ENCODE data around the gene RPL29. TPM values are rescaled to one million over a fixed set of nuclear protein-coding genes. Genes with fewer than 3 reads are reported as not detected.

RPL29 gene
- total RNA-seq, 6 donors from 2014 or later: 306 to 1,159 (median 770) TPM

GRCh38 chr3:51971350-51971749 is 24.3 kb downstream of the RPL29 start:
- Histone ChIP-seq H3K4me3 (no peak overlapping the region), H3K27ac (no peak overlapping the region), H3K4me1 (peaks cover 30 to 68% (median 46%) of the 10 kb centered on the region in 4 donors), H3K36me3 (no peaks in the 10 kb centered on the region), H3K27me3 (peaks cover 0 to 4% (median 0%) of the 10 kb centered on the region in 4 donors), H3K9me3 (no peaks in the 10 kb centered on the region)
- WGBS, 2 donors: 96% methylated on average over 5 of the region's 11 CpGs; no CpG with 5 or more reads in 1 of the 2 donors
- TF ChIP-seq POLR2A (IDR thresholded peaks at IDR 0.05) (no peak), POLR2AphosphoS5 (IDR thresholded peaks at IDR 0.05) (no peak), CTCF (IDR thresholded peaks at IDR 0.05) (no peak), EP300 (IDR thresholded peaks at IDR 0.05) (no peak)
- ATAC-seq (ENCODE audit: low FRiP score in 2 of 2) (no peak), DNase-seq (no peak)

DNA sequence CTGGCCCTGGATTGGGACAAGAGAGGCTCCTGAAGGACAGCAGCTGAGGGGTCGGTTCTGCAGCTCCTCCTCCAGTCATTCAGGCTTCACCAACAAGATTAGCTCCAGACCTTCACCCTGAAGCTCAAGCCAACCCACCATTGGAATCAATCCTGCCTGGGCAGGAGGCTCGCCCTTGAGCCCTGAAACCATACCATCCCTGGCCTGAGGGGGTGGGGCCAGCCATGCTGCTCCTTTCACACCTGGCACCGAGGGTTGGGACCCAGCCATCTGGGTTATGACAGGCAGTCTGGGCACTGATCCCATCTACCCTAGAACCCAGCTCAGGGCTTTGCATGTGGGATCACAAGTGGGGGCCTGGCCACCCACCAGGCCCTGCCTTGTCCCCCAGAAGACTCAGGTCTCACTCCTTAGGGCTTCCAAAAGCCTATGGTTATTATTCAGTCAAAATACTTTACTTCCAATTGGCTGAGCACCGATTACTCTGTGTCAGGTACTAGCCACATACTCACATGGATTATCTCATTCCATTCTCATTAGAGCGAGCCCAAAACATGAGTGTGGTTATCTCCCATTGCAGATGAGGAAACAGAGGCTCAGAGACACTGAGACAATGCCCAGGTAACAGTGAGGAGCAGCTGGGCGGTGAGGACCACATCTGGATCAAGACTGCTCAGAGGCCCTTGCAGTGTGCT is 24.9 kb downstream of the RPL29 start:
- H3K4me3 ChIP-seq: no peak overlapping the region
- peaks cover 0 to 4% (median 0%) of the 10 kb centered on the region in 4 donors for H3K27me3 ChIP-seq
- no peak for ATAC-seq (ENCODE audit: low FRiP score in 2 of 2)
- no peaks in the 10 kb centered on the region for H3K9me3 ChIP-seq
- H3K27ac ChIP-seq: no peak overlapping the region
- DNase-seq: no peak
- WGBS, 2 donors: 79 to 96% methylated on average over 4 to 6 of the region's 6 CpGs
- TF ChIP-seq EP300 (IDR thresholded peaks at IDR 0.05) (no peak), POLR2AphosphoS5 (IDR thresholded peaks at IDR 0.05) (no peak), CTCF (IDR thresholded peaks at IDR 0.05) (no peak), POLR2A (IDR thresholded peaks at IDR 0.05) (no peak)
- peaks cover 28 to 67% (median 46%) of the 10 kb centered on the region in 4 donors for H3K4me1 ChIP-seq
- no peaks in the 10 kb centered on the region for H3K36me3 ChIP-seq

DNA sequence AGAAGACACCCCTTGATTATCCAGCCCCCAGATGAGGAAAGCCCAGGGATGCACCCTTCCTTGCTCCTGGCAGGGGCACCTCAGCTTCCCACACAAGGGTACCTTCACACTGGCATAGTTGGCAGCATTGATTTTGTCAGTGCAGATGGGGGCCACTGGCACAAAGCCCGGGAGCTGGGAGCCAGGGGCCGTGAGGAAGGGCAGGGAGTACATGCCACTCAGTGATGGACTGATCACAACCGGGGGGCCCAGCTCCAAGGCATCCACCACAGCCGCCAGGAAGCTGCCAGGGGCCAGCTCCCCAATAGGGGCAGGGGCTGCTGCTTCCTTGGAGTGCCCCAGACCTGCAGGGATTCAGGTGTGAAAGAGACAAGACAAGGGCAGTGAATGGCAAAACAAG is 25.9 kb downstream of the RPL29 start:
- WGBS, 2 donors: 83% methylated on average over 4 of the region's 4 CpGs; no CpG with 5 or more reads in 1 of the 2 donors
- no peaks in the 10 kb centered on the region for H3K36me3 ChIP-seq
- DNase-seq: no peak
- TF ChIP-seq EP300 (IDR thresholded peaks at IDR 0.05) (no peak), CTCF (IDR thresholded peaks at IDR 0.05) (no peak), POLR2A (IDR thresholded peaks at IDR 0.05) (no peak), POLR2AphosphoS5 (IDR thresholded peaks at IDR 0.05) (no peak)
- peaks cover 0 to 4% (median 0%) of the 10 kb centered on the region in 4 donors for H3K27me3 ChIP-seq
- no peaks in the 10 kb centered on the region for H3K9me3 ChIP-seq
- H3K4me3 ChIP-seq: no peak overlapping the region
- H3K4me1 ChIP-seq: peaks cover 24 to 65% (median 40%) of the 10 kb centered on the region in 4 donors
- no peak overlapping the region for H3K27ac ChIP-seq
- no peak for ATAC-seq (ENCODE audit: low FRiP score in 2 of 2)

GRCh38 chr3:51968883-51969678 is 26.6 kb downstream of the RPL29 start:
- Histone ChIP-seq H3K36me3 (no peaks in the 10 kb centered on the region), H3K4me1 (peaks cover 17 to 57% (median 33%) of the 10 kb centered on the region in 4 donors), H3K27ac (peak overlapping the region in 2 of 4 donors; percentile 94 to 95), H3K27me3 (peaks cover 0 to 4% (median 0%) of the 10 kb centered on the region in 4 donors), H3K9me3 (no peaks in the 10 kb centered on the region), H3K4me3 (no peak overlapping the region)
- WGBS, 2 donors: 90 to 99% methylated on average over 4 to 6 of the region's 6 CpGs
- no peak for ATAC-seq (ENCODE audit: low FRiP score in 2 of 2)
- TF ChIP-seq CTCF (IDR thresholded peaks at IDR 0.05): no peak
- no peak for TF ChIP-seq POLR2A (IDR thresholded peaks at IDR 0.05)
- TF ChIP-seq POLR2AphosphoS5 (IDR thresholded peaks at IDR 0.05): no peak
- no peak for TF ChIP-seq EP300 (IDR thresholded peaks at IDR 0.05)
- DNase-seq: no peak

Measured in upper lobe of left lung (tissue), 6 donors.